Measurements from ENCODE around the gene TMEM125.

Gene TMEM125

DNA sequence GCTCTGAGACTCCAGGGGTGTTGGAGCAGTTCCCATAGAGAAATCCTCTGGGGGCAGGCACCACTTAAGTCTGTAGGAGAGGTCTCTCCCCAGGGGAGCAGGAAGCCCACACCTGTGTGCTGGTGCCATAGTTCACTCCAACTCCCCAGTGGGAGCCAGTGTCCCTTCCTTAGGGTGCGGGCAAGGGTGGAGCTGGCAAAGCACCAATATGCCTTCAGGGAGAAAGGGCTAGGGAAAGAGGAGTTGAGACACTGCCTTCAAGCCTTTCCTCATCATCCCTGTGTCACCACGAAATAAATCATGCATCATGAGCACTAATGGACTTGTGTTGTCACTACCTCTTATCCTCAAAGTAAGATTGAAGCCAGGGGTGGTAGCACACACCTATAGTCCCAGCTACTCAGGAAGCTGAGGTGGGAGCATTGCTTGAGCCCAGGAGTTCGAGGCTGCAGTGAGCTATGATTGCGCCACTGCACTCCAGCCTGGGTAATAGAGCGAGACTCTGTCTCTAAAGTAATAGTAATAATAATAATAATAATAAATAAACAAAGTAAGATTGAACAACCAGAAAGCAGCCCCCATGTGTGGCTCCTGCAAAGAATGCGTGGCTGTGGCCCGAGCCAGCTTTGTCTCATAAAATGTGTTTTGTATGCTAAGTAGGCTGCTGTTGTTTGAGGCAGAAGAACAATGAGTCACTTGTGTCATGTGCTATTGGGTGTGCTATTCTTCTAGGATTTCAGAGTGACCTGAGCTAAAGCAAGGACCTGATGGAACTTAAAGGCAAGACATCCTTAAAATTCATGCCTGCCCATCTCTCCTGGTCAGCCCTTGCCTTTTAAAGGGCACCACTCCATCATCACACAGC lies 24.3 kb downstream of the TMEM125 start:
- DNase-seq (ENCODE audit: low read depth in 2 of 2) = no peak

DNA sequence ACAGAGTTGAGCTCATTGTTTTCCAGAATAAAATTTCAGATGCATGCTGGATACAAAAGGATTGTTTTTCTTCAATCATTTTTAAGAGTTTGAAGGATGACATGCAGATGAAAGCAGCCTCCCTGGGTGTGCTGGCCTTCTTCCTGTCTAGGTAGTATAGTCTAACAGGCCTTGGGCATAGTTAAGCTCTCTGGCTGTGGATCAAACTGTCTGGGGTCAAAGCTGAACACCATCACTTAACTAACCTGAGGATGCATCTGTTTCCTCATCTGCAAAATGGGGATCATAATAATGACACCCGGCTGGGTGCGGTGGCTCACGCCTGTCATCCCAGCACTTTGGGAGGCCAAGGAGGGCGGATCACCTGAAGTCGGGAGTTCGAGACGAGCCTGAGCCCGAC lies 25.0 kb downstream of the TMEM125 start:
- DNase-seq (ENCODE audit: low read depth in 2 of 2) = no peak

DNA sequence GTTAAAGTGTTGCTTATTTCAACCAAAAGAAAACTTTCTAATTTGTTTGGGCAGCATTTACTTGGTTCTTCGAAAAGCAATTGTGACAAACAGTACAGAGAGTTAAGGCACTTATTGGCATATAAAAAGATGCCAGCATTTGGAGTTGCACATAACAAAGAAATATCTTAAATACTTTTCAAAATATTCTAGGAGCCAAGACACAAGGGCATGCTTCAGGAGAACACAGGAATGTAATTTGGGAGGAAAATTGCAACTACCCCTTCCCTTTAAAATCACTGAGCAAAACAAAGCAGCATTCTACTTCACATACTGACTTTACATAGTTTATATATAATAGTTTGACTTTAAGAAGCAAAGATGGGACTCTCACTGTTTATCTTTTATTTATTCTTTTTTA lies 26.4 kb downstream of the TMEM125 start:
- no peak for DNase-seq (ENCODE audit: low read depth in 2 of 2)

DNA sequence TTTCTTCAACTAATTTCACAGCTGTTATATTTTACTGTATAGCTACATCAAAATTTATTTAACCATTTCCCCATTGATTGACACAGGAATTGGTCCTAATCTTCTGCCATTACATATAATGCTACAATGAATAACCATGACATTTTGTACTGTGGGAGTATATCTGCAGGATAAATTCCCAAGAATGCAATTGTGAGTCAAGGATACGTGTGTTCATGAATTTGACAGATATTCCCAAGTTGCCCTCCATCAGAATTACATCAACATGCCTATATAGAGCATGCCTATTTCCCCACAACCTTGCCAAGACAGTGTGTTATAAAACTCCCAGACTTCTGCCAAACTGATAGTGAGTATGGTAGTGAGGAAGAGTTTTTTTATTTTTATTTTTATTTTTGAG lies 28.3 kb downstream of the TMEM125 start:
- no peak for DNase-seq (ENCODE audit: low read depth in 2 of 2)

DNA sequence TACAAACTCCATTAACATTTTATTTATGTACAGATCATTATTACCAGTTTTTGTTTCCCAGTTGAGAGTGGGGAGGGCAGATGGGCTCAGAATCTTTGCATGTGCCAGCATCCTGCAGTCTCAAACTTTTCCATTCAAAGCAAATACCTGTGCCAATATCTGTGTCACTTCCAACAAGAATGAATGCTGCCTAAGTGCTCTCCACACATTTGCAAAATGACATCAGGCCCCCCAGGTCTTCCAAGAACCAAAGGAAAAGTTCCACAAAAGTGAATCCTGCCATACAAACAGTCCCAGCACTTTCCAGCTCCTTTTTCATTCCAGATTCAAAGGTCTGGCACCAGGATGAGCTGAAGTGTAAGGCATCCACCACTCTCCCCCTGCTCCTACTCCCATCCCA lies 29.3 kb downstream of the TMEM125 start:
- no peak for DNase-seq (ENCODE audit: low read depth in 2 of 2)

DNA sequence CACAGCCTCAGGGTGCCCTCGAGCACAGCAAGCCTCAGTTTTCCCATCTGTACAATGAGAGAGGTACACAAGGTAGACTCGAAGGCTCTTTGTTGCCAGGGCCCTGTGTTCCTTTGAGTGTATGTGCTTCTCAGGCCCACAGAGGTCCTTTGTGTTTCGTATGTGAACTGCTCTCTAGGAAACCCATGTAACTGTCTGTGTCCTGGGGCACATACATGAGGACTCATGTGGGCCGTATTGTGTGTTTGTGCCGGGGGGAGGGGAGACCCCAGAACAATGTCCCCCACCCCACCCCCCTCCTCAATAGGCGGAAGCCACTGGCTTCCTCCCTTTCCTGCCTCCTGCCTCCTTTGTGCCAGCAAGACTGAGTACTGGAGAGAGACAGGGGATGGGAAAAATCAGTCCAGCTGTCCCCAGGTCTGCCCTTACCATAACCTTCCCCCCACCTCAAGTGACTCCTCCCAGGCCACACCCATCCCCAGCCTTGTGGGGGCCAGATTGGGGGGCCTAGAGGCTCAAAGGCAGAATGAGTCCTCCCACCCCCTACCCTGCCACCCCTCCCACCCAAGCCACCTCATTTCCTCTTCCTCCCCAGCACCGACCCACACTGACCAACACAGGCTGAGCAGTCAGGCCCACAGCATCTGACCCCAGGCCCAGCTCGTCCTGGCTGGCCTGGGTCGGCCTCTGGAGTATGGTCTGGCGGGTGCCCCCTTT lies 30.8 kb downstream of the TMEM125 start, which contains the start of gene TIE1:
TSS of gene TIE1 (plus strand) at position 605 of the 717 bp plus-strand sequence. CDS start at position 695, 90 bp downstream.
- DNase-seq (ENCODE audit: low read depth in 2 of 2) = no peak

DNA sequence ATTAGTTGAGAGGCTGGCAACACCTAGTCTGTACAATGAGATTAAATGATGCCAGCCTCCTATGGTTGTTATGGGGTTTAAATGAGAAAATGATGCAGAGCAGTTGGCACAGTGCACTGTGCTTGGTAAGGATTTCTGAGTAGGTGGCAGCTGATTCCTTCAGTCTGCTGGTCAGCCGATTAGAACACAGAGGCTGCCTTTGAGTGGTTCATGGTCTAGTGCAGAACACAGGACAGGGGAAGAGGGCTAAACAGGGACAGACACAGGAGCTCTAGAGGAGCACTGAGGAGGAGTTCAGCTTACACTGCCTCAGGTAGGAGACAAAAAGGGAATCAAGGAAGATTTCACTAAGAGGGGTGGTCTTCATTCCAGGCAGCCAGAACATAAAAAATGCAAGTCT lies 32.4 kb downstream of the TMEM125 start:
- DNase-seq (ENCODE audit: low read depth in 2 of 2) = no peak

DNA sequence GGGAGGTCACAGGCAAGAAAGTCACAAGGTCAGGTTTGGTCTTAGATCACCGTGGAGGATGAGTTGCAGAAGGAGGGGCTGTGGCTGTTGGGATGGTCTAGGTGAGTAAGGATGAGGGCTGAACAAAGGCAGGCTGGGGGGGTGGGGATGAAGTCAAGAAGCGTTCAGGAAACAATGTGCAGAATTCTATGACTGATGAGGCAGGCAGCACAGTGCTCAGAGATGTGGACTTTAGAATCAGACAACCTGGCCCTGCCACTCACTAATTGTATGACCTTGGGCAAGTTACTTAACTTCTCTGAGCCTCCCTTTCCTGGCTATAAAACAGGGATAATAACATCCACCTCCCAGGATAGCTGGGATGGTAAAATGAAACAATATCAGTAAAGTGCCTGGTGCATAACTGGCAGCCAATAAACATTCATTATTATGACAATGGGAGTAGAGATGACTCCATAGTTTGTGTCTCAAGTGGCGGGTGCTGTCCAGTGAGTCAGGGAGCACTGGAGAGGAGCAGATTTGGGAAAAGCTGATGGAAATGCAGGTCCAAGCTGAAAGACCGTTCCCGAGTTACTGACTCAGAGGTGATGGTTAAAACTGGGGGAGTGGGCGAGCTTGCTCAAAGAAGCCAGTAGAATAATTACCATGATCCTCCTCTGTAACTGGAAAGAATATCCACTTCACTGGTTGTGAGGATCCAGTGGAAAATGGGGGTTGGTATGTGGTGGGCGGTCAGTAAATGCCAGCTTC lies 33.1 kb downstream of the TMEM125 start:
- no peak for DNase-seq (ENCODE audit: low read depth in 2 of 2)

DNA sequence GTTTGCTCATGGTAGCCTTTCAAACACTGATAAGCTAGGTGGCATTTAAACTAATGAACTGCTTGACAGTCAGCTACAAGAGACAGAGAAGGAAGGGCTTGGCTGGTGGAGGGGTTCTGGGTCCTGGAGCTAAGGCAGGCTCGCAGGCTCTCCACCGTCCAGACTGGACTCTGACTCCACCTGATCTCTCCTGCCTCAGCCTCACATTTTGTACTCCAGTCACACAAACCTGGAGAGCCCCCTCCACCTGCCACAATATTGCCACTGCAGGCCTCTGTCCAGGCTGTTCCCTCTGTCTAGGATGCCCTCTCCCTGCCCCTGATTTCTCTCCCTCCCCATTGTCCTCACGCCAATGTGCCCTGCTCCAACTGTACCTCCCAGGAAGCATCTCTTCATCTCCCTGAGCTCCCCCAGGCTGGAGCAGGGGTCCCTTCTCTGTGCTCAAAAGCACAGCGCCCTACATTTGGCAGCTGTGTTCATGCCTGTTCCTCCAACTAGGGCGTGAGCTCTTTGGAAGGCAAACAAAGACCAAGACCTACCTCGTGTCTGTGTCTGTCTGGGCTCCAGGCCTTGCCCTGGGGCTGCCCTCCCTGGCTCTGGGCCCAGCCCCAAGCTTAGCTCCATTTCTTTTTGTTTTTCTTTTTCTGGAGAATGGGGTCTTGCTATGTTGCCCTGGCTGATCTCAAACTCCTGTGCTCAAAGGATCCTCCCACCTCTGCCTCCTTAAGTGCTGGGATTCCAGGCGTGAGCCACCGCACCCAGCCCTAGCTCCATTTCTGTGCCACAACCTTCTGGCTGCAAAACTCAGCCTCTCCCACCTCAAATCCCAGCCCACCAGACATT lies 33.9 kb downstream of the TMEM125 start:
- DNase-seq (ENCODE audit: low read depth in 2 of 2) = no peak

DNA sequence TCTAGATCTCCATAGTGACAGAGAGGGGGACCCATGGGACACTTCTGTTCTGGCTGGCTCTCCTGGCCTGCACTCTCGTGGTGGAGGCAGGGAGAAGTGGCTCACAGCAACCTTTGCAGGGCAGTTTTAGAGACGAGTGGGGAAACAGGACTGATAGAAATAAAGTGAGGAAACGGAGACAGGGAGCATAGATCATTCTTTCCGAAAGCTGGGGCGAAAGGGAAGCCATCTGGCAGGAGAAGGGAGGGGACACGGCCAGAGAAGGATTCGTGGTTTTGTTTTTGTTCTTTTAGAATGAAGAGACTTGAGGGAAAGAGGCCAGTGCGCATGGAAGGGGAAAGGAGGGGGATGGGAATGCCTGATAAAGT lies 34.5 kb downstream of the TMEM125 start:
- DNase-seq (ENCODE audit: low read depth in 2 of 2) = no peak

DNA sequence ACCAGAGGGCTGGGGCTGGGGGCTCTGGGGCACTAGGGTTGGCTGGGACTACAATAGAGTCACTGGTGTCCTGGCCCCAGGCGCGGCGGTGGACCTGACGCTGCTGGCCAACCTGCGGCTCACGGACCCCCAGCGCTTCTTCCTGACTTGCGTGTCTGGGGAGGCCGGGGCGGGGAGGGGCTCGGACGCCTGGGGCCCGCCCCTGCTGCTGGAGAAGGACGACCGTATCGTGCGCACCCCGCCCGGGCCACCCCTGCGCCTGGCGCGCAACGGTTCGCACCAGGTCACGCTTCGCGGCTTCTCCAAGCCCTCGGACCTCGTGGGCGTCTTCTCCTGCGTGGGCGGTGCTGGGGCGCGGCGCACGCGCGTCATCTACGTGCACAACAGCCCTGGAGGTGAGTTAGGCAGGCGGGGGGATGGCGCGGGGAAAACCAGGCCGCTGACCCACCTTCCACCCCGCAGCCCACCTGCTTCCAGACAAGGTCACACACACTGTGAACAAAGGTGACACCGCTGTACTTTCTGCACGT lies 35.1 kb downstream of the TMEM125 start:
- no peak for DNase-seq (ENCODE audit: low read depth in 2 of 2)

DNA sequence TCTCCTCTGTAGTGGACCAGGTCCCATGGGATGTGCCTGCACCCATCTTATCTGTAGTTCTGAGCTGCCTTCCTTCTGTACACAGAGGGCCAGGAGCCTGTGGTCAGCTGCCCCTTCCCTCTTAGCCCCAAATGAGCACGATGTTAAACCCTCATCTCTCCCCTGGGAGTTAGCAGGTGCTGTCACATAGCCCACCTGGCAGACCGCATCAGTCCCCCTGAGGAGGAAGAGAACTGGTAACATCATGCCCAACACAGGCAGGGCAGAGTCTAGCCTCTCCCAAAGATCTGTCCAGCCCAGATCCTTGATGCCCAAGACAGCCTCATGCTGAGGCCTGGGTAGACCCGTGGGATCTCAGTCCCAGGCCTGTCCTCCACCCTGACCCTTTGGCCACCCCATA lies 35.7 kb downstream of the TMEM125 start:
- DNase-seq (ENCODE audit: low read depth in 2 of 2) = no peak

DNA sequence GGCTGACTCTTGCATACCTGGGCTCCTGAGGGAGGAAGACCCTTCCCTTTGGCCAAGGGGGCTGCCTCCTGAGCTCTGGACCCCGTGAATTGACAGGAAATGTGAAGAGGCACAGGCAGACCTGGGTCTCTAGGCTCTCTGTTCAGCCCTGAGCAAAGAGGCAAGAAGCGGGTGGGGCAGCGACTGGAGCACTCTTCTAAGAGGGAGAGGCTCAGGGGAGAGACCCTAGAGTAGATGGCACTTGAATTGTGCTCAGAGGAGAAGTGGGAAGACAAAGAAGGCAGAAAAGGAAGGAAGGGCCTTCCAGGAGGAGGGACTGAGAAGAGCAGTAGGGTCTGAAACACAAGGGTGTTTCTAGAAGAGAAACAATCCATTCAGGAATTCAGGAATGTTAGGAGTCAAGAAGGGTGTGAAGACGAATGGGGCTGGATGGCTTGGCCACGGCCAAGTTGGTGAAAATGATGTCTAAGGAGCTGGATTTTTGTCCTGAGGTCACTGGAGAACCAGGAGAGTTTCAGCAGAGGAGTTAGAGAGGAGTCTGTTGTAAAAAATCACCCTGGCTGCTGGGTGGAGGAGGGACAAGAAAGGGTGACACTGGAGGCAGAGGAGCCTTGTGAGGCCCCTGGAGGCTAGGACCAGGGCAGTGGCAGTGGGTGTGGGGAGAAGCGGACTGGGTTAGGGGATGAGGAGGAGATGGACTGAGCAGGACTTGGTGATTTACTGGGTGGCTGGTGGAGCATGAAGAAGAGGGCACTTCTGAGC lies 36.3 kb downstream of the TMEM125 start:
- no peak for DNase-seq (ENCODE audit: low read depth in 2 of 2)

DNA sequence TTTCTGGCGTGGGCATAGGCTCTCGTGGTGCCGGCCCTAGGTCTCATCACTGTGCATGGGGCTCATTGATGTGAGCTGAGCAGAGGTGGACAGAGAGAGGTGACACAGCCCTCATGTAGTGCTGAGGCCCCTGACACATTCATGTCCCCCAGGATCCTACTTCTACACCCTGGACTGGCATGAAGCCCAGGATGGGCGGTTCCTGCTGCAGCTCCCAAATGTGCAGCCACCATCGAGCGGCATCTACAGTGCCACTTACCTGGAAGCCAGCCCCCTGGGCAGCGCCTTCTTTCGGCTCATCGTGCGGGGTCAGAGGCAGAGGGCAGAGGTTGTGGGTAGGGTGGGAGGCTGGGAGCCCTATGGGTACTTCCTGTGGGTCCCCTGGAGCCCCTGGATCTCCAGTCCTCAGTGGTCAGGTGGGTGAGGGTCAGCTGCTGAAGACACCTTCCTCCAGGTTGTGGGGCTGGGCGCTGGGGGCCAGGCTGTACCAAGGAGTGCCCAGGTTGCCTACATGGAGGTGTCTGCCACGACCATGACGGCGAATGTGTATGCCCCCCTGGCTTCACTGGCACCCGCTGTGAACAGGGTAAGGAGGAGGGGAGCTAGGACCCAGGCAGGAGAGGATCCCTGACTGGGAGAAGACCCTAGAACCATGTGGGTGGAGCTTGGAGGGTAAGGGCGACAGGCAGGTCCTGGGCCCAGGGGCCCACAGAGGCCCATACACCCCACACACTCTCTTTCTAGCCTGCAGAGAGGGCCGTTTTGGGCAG lies 37.1 kb downstream of the TMEM125 start:
- no peak for DNase-seq (ENCODE audit: low read depth in 2 of 2)

DNA sequence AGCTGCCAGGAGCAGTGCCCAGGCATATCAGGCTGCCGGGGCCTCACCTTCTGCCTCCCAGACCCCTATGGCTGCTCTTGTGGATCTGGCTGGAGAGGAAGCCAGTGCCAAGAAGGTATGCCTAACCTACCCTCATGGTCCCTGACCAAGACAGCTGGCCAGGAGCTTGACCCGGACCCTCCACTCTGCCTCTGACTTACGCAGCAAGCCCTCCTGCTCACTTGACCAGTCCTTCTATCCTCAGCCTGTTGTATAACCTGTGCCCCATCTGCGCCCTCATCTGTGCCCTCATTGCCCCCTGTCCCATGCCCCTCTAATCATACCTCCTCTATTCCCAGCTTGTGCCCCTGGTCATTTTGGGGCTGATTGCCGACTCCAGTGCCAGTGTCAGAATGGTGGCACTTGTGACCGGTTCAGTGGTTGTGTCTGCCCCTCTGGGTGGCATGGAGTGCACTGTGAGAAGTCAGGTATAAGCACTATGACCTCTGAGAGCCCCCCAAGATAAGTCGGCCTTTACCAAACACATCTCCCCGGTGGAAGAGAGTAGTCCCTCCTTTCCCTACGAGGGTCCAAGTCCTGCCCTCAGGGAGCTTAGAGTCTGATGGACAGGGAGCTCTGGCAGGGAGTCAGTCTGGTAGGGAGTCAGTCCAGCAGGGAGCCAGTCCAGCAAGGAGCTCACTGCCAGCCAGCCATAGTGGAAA lies 37.8 kb downstream of the TMEM125 start:
- DNase-seq (ENCODE audit: low read depth in 2 of 2) = no peak

DNA sequence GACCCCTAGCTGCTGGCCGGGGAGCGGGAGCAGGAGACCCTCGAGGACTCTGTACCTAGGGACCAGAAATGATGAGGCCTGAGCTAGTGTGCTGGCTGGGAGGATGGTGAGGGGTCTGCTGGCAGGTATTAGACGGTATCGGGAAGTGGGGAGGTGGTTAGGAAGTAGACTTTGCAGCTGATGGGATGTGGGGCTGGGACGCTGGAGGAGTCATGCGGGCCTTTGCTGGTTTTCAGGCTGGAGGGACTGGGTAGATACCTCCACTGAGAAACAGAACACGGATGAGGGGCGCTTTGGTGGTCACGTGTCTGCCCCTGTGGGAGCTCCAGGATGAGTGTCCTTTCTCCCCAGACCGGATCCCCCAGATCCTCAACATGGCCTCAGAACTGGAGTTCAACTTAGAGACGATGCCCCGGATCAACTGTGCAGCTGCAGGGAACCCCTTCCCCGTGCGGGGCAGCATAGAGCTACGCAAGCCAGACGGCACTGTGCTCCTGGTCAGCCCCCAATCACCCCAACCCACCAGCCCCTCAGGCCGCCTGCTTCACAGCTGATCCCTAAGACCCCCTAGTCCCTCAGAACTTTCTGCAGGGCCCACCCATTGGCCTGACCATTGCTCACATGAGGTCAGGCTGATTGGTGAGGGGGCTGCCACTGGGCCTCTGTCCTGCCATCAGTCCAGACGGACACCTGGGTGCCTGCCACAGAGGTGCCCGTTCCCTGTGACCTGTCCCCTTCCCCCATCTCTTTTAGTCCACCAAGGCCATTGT lies 39.0 kb downstream of the TMEM125 start:
- no peak for DNase-seq (ENCODE audit: low read depth in 2 of 2)

DNA sequence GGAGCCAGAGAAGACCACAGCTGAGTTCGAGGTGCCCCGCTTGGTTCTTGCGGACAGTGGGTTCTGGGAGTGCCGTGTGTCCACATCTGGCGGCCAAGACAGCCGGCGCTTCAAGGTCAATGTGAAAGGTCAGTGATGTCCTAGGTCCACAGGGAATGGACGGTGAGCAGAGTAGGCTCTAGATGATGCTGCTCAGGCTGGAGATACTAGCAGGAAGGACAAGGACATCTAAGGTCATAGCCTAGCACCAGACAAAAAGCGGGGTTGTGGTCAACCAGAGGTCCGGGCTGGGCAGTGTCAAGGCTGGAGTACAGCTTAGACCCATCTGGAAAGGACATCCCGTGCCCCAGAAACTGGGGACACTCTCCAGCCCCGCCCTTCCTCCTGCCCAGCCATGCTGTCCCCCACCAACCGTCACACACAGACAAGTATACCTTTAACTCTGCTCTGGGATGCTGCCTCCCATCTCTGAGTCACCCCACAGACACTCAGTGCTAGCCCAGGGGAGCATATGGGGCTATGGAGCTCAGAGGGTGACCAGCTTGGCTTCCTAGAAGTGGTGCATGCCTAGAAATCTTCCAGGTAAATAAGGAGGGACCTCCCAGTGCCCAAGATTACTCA lies 39.7 kb downstream of the TMEM125 start:
- DNase-seq (ENCODE audit: low read depth in 2 of 2) = no peak

DNA sequence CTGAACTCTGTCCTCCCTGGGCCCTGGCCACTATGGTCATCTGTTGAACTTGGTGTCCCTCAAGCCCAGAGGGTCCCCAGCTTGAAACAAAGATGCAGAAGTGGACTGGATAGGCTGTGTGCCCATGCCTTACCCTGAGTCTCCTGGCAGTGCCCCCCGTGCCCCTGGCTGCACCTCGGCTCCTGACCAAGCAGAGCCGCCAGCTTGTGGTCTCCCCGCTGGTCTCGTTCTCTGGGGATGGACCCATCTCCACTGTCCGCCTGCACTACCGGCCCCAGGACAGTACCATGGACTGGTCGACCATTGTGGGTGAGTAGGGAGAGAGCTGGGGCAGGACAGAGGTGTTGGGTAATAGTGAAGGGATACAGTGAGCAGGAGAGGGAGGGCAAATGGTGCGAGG lies 41.7 kb downstream of the TMEM125 start:
- DNase-seq (ENCODE audit: low read depth in 2 of 2) = no peak
